ENCODE data around the gene SLC6A14. TPM values are rescaled to one million over a fixed set of nuclear protein-coding genes. Genes with fewer than 3 reads are reported as not detected.

SLC6A14 gene, protein sequence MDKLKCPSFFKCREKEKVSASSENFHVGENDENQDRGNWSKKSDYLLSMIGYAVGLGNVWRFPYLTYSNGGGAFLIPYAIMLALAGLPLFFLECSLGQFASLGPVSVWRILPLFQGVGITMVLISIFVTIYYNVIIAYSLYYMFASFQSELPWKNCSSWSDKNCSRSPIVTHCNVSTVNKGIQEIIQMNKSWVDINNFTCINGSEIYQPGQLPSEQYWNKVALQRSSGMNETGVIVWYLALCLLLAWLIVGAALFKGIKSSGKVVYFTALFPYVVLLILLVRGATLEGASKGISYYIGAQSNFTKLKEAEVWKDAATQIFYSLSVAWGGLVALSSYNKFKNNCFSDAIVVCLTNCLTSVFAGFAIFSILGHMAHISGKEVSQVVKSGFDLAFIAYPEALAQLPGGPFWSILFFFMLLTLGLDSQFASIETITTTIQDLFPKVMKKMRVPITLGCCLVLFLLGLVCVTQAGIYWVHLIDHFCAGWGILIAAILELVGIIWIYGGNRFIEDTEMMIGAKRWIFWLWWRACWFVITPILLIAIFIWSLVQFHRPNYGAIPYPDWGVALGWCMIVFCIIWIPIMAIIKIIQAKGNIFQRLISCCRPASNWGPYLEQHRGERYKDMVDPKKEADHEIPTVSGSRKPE
- total RNA-seq, result 10.1 TPM

DNA sequence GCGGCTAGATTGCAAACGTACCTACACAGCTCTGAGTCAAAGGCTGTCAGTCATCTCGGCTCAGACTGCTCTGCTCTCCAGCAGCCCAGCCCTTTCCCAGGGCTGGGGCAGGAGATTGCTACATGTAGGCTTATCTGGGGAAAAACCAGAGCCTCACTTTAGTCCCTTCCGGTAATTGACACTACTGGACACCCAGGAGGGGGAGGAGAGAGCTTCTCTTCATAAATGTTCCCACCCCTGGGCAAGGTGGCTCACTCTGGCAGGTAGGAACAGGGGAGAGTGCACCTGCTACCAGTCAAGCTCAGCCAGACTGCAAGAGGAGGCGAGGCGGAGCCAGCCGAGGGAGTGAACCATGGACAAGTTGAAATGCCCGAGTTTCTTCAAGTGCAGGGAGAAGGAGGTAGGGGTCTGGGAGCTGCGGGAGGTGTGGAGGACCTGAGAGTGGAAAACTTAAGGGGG, at the start of gene SLC6A14:
SLC6A14 (plus strand) TSS at position 249 of the 459 bp plus-strand sequence; CDS start at position 353, 104 bp downstream.
- Histone ChIP-seq H3K9me3 (no peaks in the 10 kb centered on the region), H3K27ac (no peak within 1 kb of the TSS), H3K4me1 (no peaks in the 10 kb centered on the region), H3K4me3 (no peak within 1 kb of the TSS), H3K36me3 (no peaks in the 10 kb centered on the region), H3K27me3 (no peaks in the 10 kb centered on the region)
- intact Hi-C loops (cut with DNase I), result no loop called here
- TF ChIP-seq POLR2A (IDR thresholded peaks at IDR 0.05), result no peak
- no peak for TF ChIP-seq POLR2AphosphoS5 (IDR thresholded peaks at IDR 0.05; ENCODE audit: insufficient read depth in 1 of 2, low read depth in 1 of 2)
- TF ChIP-seq, protein P1, sequence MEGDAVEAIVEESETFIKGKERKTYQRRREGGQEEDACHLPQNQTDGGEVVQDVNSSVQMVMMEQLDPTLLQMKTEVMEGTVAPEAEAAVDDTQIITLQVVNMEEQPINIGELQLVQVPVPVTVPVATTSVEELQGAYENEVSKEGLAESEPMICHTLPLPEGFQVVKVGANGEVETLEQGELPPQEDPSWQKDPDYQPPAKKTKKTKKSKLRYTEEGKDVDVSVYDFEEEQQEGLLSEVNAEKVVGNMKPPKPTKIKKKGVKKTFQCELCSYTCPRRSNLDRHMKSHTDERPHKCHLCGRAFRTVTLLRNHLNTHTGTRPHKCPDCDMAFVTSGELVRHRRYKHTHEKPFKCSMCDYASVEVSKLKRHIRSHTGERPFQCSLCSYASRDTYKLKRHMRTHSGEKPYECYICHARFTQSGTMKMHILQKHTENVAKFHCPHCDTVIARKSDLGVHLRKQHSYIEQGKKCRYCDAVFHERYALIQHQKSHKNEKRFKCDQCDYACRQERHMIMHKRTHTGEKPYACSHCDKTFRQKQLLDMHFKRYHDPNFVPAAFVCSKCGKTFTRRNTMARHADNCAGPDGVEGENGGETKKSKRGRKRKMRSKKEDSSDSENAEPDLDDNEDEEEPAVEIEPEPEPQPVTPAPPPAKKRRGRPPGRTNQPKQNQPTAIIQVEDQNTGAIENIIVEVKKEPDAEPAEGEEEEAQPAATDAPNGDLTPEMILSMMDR (IDR thresholded peaks at IDR 0.05), result no peak
- no peak for DNase-seq (ENCODE audit: extremely low spot score in 2 of 2)

DNA sequence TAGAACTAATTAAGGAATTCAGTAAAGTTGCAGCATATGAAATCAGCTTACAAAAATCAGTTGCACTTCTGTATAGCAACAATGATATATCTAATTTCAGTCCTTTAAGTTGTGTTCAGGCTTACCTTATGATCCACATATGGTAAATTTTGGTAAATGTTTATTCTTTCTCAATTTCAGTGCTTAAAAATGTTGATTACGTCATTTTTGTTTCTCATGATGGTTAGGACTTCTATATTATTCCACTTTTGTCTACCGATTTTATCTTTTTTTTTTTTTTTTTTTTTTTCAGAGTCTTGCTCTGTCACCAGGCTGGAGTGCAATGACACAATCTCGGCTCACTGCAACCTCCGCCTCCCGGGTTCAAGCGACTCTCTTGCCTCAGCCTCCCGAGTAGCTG, 40.7 kb upstream of the SLC6A14 start:
- intact Hi-C loops (cut with DNase I), result no loop called here
- H3K9me3 ChIP-seq, result no peaks in the 10 kb centered on the region
- no peak overlapping the region for H3K27ac ChIP-seq
- no peaks in the 10 kb centered on the region for H3K27me3 ChIP-seq
- no peaks in the 10 kb centered on the region for H3K36me3 ChIP-seq
- no peak for DNase-seq (ENCODE audit: extremely low spot score in 2 of 2)
- no peaks in the 10 kb centered on the region for H3K4me1 ChIP-seq
- no peak overlapping the region for H3K4me3 ChIP-seq
- TF ChIP-seq POLR2A (IDR thresholded peaks at IDR 0.05) (no peak), POLR2AphosphoS5 (IDR thresholded peaks at IDR 0.05; ENCODE audit: insufficient read depth in 1 of 2, low read depth in 1 of 2) (no peak)
- TF ChIP-seq, protein P1 (IDR thresholded peaks at IDR 0.05), result no peak

DNA sequence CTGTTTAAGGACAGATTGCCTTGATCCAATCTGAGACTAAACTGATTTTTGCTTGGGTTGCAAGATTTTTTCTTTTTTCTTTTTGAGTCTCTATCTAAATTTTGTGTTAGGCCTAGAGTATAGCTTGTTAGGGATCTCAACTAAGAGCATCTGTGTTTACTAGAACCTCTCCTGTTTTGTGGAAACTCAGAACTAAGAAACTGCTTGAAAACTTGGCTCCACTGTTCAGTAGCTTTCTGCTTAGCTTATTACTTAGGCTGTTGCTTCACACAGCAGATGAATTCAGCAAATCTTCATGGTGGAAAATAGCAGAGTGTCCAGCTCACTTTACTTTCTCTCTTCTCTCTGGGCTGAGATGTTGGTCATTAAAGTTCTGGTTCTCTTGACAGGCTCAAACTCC, 36.7 kb upstream of the SLC6A14 start:
- Histone ChIP-seq H3K4me1 (no peaks in the 10 kb centered on the region), H3K36me3 (no peaks in the 10 kb centered on the region), H3K9me3 (no peaks in the 10 kb centered on the region), H3K27me3 (no peaks in the 10 kb centered on the region), H3K4me3 (no peak overlapping the region), H3K27ac (no peak overlapping the region)
- no peak for TF ChIP-seq POLR2A (IDR thresholded peaks at IDR 0.05)
- TF ChIP-seq, protein P1 (IDR thresholded peaks at IDR 0.05), result no peak
- no peak for DNase-seq (ENCODE audit: extremely low spot score in 2 of 2)
- intact Hi-C loops (cut with DNase I), result no loop called here

DNA sequence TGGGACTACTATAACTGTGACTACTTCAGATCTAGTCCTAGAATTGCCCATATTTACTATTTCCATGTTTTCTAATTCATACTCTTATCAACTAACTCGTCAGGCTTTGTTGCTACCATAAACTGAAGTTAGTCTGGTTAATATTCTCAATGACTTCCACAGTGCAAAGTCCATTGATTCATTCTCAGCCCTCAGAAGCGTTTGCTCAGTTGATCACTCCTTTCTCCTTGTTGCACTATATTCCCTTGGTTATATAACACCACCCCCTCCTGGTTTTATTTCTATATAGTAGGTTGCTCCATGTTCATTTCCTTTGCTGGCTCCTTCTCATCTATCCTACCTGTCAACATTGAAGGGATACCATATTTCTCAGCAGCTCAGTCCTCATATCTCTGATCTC, 27.2 kb upstream of the SLC6A14 start:
- DNase-seq (ENCODE audit: extremely low spot score in 2 of 2), result no peak
- H3K4me3 ChIP-seq, result no peak overlapping the region
- H3K27me3 ChIP-seq, result no peaks in the 10 kb centered on the region
- intact Hi-C loops (cut with DNase I), result no loop called here
- TF ChIP-seq, protein P1 (IDR thresholded peaks at IDR 0.05), result no peak
- no peak for TF ChIP-seq POLR2AphosphoS5 (IDR thresholded peaks at IDR 0.05; ENCODE audit: insufficient read depth in 1 of 2, low read depth in 1 of 2)
- no peak for TF ChIP-seq POLR2A (IDR thresholded peaks at IDR 0.05)
- H3K36me3 ChIP-seq, result no peaks in the 10 kb centered on the region
- no peaks in the 10 kb centered on the region for H3K4me1 ChIP-seq
- no peaks in the 10 kb centered on the region for H3K9me3 ChIP-seq
- no peak overlapping the region for H3K27ac ChIP-seq

DNA sequence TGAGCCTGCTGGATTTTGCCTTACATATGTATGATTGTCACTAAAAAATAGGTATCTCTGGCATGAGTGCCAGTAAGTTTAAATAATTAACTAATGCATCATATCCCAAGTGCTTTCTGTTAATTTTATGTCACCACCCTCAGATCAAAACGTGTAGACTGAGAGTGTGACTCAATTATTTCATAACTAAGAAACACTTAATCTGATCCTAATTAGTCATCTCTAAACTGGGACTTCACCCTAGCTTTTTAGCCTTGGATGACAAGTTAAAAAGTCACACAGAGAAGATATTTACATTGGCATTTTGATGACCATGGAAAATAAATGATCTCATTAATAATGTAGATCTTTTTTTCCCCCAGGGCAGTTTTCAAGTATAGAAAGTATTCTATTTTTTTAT, 23.1 kb upstream of the SLC6A14 start:
- H3K4me3 ChIP-seq, result no peak overlapping the region
- intact Hi-C loops (cut with DNase I), result no loop called here
- no peaks in the 10 kb centered on the region for H3K36me3 ChIP-seq
- no peak overlapping the region for H3K27ac ChIP-seq
- H3K4me1 ChIP-seq, result no peaks in the 10 kb centered on the region
- TF ChIP-seq POLR2A (IDR thresholded peaks at IDR 0.05) (no peak), POLR2AphosphoS5 (IDR thresholded peaks at IDR 0.05; ENCODE audit: insufficient read depth in 1 of 2, low read depth in 1 of 2) (no peak)
- TF ChIP-seq, protein P1 (IDR thresholded peaks at IDR 0.05), result no peak
- H3K27me3 ChIP-seq, result no peaks in the 10 kb centered on the region
- no peak for DNase-seq (ENCODE audit: extremely low spot score in 2 of 2)
- no peaks in the 10 kb centered on the region for H3K9me3 ChIP-seq

Measured in vagina (tissue), 2 donors.